BE2C (cell line): ENCODE data around the gene SOX15.

Source experiments
- DNase-seq: peaks from one replicate; pipeline ENCODE4 v3.0.0-alpha.2; 2020
- H3K27me3 ChIP-seq: fragments of 250-450 bp; sonication (Bioruptor Pico); 2 replicates; pipeline ENCODE4 v1.5.1; 2020; ENCODE audit warnings: mild to moderate bottlenecking
- H3K36me3 ChIP-seq: fragments of 250-450 bp; sonication (Bioruptor Pico); 2 replicates; pipeline ENCODE4 v1.5.1; 2020; ENCODE audit warnings: mild to moderate bottlenecking
- H3K4me1 ChIP-seq: fragments of 250-450 bp; sonication (Bioruptor Pico); 2 replicates; pipeline ENCODE4 v1.5.1; 2020
- H3K4me3 ChIP-seq: 2 replicates; pipeline ENCODE4 v1.5.1; 2011; ENCODE audit warnings: low read depth, low read length
- H3K9me3 ChIP-seq: fragments of 250-450 bp; sonication (Bioruptor Pico); 2 replicates; pipeline ENCODE4 v1.5.1; 2020
- CTCF ChIP-seq: IDR thresholded peaks from 2 replicates; pipeline ENCODE4 v1.5.1; 2012; ENCODE audit warnings: mild to moderate bottlenecking, low read depth, low read length

Gene SOX15

GRCh38 chr17:7557147-7557764 is 32.6 kb downstream of the SOX15 start:
- Histone ChIP-seq H3K36me3 (no peaks in the 10 kb centered on the region), H3K27me3 (no peaks in the 10 kb centered on the region), H3K4me3 (no peak overlapping the region), H3K4me1 (no peaks in the 10 kb centered on the region; the same call in 1 of the 2 replicates), H3K9me3 (no peaks in the 10 kb centered on the region)
- no peak for TF ChIP-seq CTCF
- no peak for DNase-seq

- DNase-seq, result no peak
- Histone ChIP-seq H3K36me3 (no peaks in the 10 kb centered on the region), H3K27me3 (no peaks in the 10 kb centered on the region), H3K4me1 (no peaks in the 10 kb centered on the region; the same call in 1 of the 2 replicates), H3K4me3 (no peak overlapping the region), H3K9me3 (no peaks in the 10 kb centered on the region)
- TF ChIP-seq CTCF, result no peak
These were observed 33.3 kb downstream of the SOX15 start for GRCh38 chr17:7556627-7557026.

GRCh38 chr17:7555320-7555948 is 34.5 kb downstream of the SOX15 start:
- Histone ChIP-seq H3K4me3 (no peak overlapping the region), H3K36me3 (no peaks in the 10 kb centered on the region), H3K9me3 (no peaks in the 10 kb centered on the region), H3K4me1 (no peaks in the 10 kb centered on the region; the same call in 1 of the 2 replicates), H3K27me3 (no peaks in the 10 kb centered on the region)
- TF ChIP-seq CTCF, result no peak
- no peak for DNase-seq

- TF ChIP-seq CTCF, result no peak
- Histone ChIP-seq H3K36me3 (no peaks in the 10 kb centered on the region), H3K4me1 (no peaks in the 10 kb centered on the region; the same call in 1 of the 2 replicates), H3K4me3 (no peak overlapping the region), H3K27me3 (no peaks in the 10 kb centered on the region), H3K9me3 (no peaks in the 10 kb centered on the region)
- DNase-seq, result no peak
These were observed 36.5 kb downstream of the SOX15 start for GRCh38 chr17:7553356-7553755.

GRCh38 chr17:7552621-7553051 is 37.3 kb downstream of the SOX15 start:
- H3K9me3 ChIP-seq, result no peaks in the 10 kb centered on the region
- no peaks in the 10 kb centered on the region for H3K4me1 ChIP-seq
- TF ChIP-seq CTCF, result no peak
- no peaks in the 10 kb centered on the region for H3K27me3 ChIP-seq
- no peak for DNase-seq
- H3K4me3 ChIP-seq, result no peak overlapping the region
- H3K36me3 ChIP-seq, result no peaks in the 10 kb centered on the region

GRCh38 chr17:7551396-7551795 is 38.5 kb downstream of the SOX15 start:
- no peak for TF ChIP-seq CTCF
- H3K4me3 ChIP-seq, result no peak overlapping the region
- H3K36me3 ChIP-seq, result no peaks in the 10 kb centered on the region
- no peaks in the 10 kb centered on the region for H3K27me3 ChIP-seq
- no peaks in the 10 kb centered on the region for H3K4me1 ChIP-seq
- no peaks in the 10 kb centered on the region for H3K9me3 ChIP-seq
- DNase-seq, result no peak
